ENCODE data around the gene VCX3A.
"Not testable (repeated sequence)": the region's sequence is repeated elsewhere in the genome, so short reads cannot be mapped to it uniquely, and the experiment has no call there.

DNA sequence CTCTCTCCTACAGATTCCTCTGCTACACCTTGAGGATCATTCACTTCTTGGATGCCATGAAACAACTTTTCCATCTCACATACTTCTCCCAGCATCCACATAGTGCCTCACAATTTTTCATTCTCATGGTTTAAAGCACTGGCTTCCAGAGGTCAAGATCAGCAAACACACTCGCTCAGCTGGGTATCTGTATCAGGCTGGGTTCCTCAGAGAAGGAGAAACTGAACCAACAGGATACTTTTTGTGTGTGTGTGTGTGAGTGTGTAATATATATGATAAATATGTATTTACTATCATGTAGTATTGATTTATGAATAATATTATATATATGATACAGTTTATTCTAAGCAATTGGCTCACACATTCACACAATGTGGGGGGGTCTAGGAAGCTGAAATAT is at the start of gene VCX3A:
- TF ChIP-seq, protein P1, sequence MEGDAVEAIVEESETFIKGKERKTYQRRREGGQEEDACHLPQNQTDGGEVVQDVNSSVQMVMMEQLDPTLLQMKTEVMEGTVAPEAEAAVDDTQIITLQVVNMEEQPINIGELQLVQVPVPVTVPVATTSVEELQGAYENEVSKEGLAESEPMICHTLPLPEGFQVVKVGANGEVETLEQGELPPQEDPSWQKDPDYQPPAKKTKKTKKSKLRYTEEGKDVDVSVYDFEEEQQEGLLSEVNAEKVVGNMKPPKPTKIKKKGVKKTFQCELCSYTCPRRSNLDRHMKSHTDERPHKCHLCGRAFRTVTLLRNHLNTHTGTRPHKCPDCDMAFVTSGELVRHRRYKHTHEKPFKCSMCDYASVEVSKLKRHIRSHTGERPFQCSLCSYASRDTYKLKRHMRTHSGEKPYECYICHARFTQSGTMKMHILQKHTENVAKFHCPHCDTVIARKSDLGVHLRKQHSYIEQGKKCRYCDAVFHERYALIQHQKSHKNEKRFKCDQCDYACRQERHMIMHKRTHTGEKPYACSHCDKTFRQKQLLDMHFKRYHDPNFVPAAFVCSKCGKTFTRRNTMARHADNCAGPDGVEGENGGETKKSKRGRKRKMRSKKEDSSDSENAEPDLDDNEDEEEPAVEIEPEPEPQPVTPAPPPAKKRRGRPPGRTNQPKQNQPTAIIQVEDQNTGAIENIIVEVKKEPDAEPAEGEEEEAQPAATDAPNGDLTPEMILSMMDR (conservative IDR thresholded peaks at IDR 0.05 in 1 of 2, IDR thresholded peaks at IDR 0.05 in 1 of 2; ENCODE audit: low read depth in 1 of 2, low read length in 2 of 2), result not testable (repeated sequence)
- TF ChIP-seq EZH2 (IDR thresholded peaks at IDR 0.05; ENCODE audit: low read length, missing control alignments), result not testable (repeated sequence)
